K562 (cell line): ENCODE data around the gene COP1. TPM values are rescaled to one million over a fixed set of nuclear protein-coding genes. Genes with fewer than 3 reads are reported as not detected.

ENCODE experiments used
- ATAC-seq: fragments of 200-7000 bp; cut with Tn5 transposase; 3 replicates; pipeline ENCODE4 v1.9.1; 2020; ENCODE audit warnings: moderate library complexity
- BruUV-seq: library from RNA; stranded (reverse); fragments of 400-500 nt; replicated peaks from 2 replicates; lab custom pipeline; 2021; lab: Mats Ljungman, UMichigan
- CTCF ChIA-PET: fragments of 300-600 bp; formaldehyde crosslinking; extraction: SDS; loops from one replicate; lab custom pipeline; 2021; ENCODE audit warnings: low intra/inter-chr PET ratio; lab: Yijun Ruan, JAX
- POLR2A ChIA-PET: fragments of 300-600, 350-650 bp; sonication (Branson Sonifier 250); formaldehyde crosslinking; extraction: SDS; loops from one replicate; lab custom pipeline; 2021; ENCODE audit warnings: antibody characterized with exemption, inconsistent platforms; lab: Yijun Ruan, JAX
- DNase-seq, 4 experiments: peaks; one replicate each; pipeline versions ENCODE4 v3.0.0 to v3.0.0-alpha.2; 2011 to 2018; ENCODE audit warnings: low spot score in 3 of 4, mixed read lengths in 3 of 4; ENCODE audit errors: extremely low read depth in 1 of 4
- FAIRE-seq: peaks from 2 replicates; lab custom pipeline; 2011; peaks lifted over from hg19 to GRCh38; lab: Jason Lieb, UNC
- H2AFZ ChIP-seq: 2 replicates; pipeline ENCODE4 v1.6.0; 2011; ENCODE audit warnings: low read depth, low read length, control low read depth, inconsistent platforms
- H3K27ac ChIP-seq: fragments of 200-600 bp; 3 replicates; pipeline ENCODE4 v1.8.0; 2011; ENCODE audit warnings: low read depth, mild to moderate bottlenecking, control low read depth, inconsistent platforms, low read length, moderate library complexity, mixed read lengths; ENCODE audit errors: extremely low read depth
- H3K27me3 ChIP-seq, 2 experiments: fragments of 300-600 bp in 1 of 2; 2 replicates in 1 of 2; 3 replicates in 1 of 2; pipeline versions ENCODE4 v1.6.0 to v1.8.0; 2011; ENCODE audit warnings: inconsistent platforms in 2 of 2, low read length in 2 of 2, mild to moderate bottlenecking in 1 of 2, mixed read lengths in 1 of 2, moderate library complexity in 1 of 2; ENCODE audit not compliant: control insufficient read depth in 2 of 2, insufficient read depth in 2 of 2
- H3K36me3 ChIP-seq: fragments of 300-600 bp; 3 replicates; pipeline ENCODE4 v1.8.0; 2011; ENCODE audit warnings: mild to moderate bottlenecking, low read length, inconsistent platforms; ENCODE audit not compliant: control insufficient read depth, insufficient read depth
- H3K4me1 ChIP-seq, 2 experiments: fragments of 200-600 bp in 1 of 2; replicated peaks in 1 of 2; 2 replicates in 1 of 2; 3 replicates in 1 of 2; pipeline versions ENCODE4 v1.5.1 to v1.8.0; 2011; ENCODE audit warnings: inconsistent platforms in 2 of 2, low read length in 2 of 2, mild to moderate bottlenecking in 1 of 2, mixed read lengths in 1 of 2, moderate library complexity in 1 of 2; ENCODE audit not compliant: control insufficient read depth in 2 of 2, insufficient read depth in 2 of 2
- H3K4me2 ChIP-seq: 2 replicates; pipeline ENCODE4 v1.6.1; 2011; ENCODE audit warnings: low read length, control low read depth, inconsistent platforms, mixed read lengths; ENCODE audit not compliant: insufficient read depth
- H3K4me3 ChIP-seq: fragments of 200-600 bp; sonication (generic), shearing (Covaris generic); 2 replicates; pipeline ENCODE4 v1.5.1; 2016; ENCODE audit warnings: control low read depth, inconsistent platforms
- H3K79me2 ChIP-seq: fragments of 200-600 bp; 3 replicates; pipeline ENCODE4 v1.8.0; 2011; ENCODE audit warnings: low read length, inconsistent platforms; ENCODE audit not compliant: control insufficient read depth, insufficient read depth
- H3K9ac ChIP-seq, 2 experiments: 2 replicates each; pipeline versions ENCODE4 v1.6.0 to v1.6.1; 2011; ENCODE audit warnings: low read depth in 2 of 2, low read length in 2 of 2, control low read depth in 1 of 2, inconsistent platforms in 1 of 2, mild to moderate bottlenecking in 1 of 2, mixed read lengths in 1 of 2; ENCODE audit not compliant: insufficient read depth in 1 of 2
- H3K9me1 ChIP-seq: one replicate; pipeline ENCODE4 v1.6.0; 2011; ENCODE audit warnings: inconsistent platforms, mild to moderate bottlenecking, low read length, moderate library complexity; ENCODE audit not compliant: control insufficient read depth, insufficient read depth
- H3K9me3 ChIP-seq: replicated peaks from 2 replicates; pipeline ENCODE4 v1.5.1; 2011; ENCODE audit warnings: low read depth, low read length, inconsistent platforms; ENCODE audit not compliant: control insufficient read depth, insufficient read depth
- H4K20me1 ChIP-seq: replicated peaks from 2 replicates; pipeline ENCODE4 v1.6.1; 2011; ENCODE audit warnings: low read length, inconsistent platforms, mixed read lengths; ENCODE audit not compliant: control insufficient read depth, insufficient read depth
- JUND ChIP-seq, 2 experiments: IDR thresholded peaks; 2 replicates in 1 of 2; 3 replicates in 1 of 2; pipeline ENCODE4 v1.6.1; 2011; ENCODE audit warnings: borderline replicate concordance in 2 of 2, low read depth in 2 of 2, low read length in 2 of 2, improper control_type of control experiment in 1 of 2, missing biosample characterization in 1 of 2, missing genetic modification characterization in 1 of 2, missing genetic modification reagents in 1 of 2
- NFYB ChIP-seq: IDR thresholded peaks from 2 replicates; pipeline ENCODE4 v1.6.1; 2011; ENCODE audit warnings: mild to moderate bottlenecking, moderate library complexity; ENCODE audit not compliant: insufficient read length; ENCODE audit errors: extremely low read depth
- PHTF2 ChIP-seq: fragments of 250-450 bp; sonication (Bioruptor Pico); IDR thresholded peaks from 2 replicates; pipeline ENCODE4 v1.5.0; 2021; ENCODE audit warnings: mild to moderate bottlenecking
- POLR2AphosphoS5 ChIP-seq: IDR thresholded peaks from 2 replicates; pipeline ENCODE4 v1.6.1; 2011; ENCODE audit warnings: mild to moderate bottlenecking, low read depth, low read length, moderate library complexity; ENCODE audit not compliant: control insufficient read depth, insufficient read depth
- SP1 ChIP-seq: sonication (generic); formaldehyde crosslinking; IDR thresholded peaks from 2 replicates; pipeline ENCODE4 v1.8.1; 2022; ENCODE audit warnings: mild to moderate bottlenecking, missing genetic modification reagents
- WGBS: fragments of 100-300 bp; shearing (Covaris generic); methylation state at CpG from one replicate; pipeline ENCODE4 v1.1.6; 2016; ENCODE audit warnings: low coverage, mixed read lengths; ENCODE audit not compliant: insufficient coverage; ENCODE audit errors: missing lambda C conversion rate; 5-methylcytosine and 5-hydroxymethylcytosine counted together
- in situ Hi-C: fragments of 300-500 bp; cut with MboI; formaldehyde crosslinking; loops from 4 replicates; pipeline ENCODE4 v1.15.0; 2018; ENCODE audit warnings: inconsistent platforms, mixed read lengths
- intact Hi-C: fragments of 100-400 bp; cut with micrococcal nuclease; formaldehyde crosslinking; loops from 2 replicates; pipeline ENCODE4 v1.14.2; 2022
- polyA plus RNA-seq, 8 experiments: library from polyadenylated mRNA; depleted of rRNA in 4 of 8; stranded (reverse) in 5 of 8; unstranded in 3 of 8; fragments of >200 nt; fragmentation: Nextera tagmentation in 2 of 8; fragmentation: Illumina TruSeq in 1 of 8; extraction: Ambion mirVana in 2 of 8; extraction: Trizol in 1 of 8; gene quantifications; 2 replicates each; pipeline versions ENCODE4 v1.2.1 to v1.2.3, GENCODE V29; 2011 to 2014; ENCODE audit warnings: inconsistent platforms in 1 of 8, missing spikeins in 1 of 8
- total RNA-seq, 7 experiments: library from RNA; depleted of rRNA in 6 of 7; stranded (reverse); fragments of >200 nt in 6 of 7; fragmentation: Illumina TruSeq in 2 of 7; extraction: Trizol in 2 of 7; gene quantifications; 2 replicates each; pipeline versions ENCODE4 v1.2.1 to v1.2.3, GENCODE V29; 2011 to 2021; ENCODE audit warnings: low replicate concordance in 1 of 7

Gene COP1
- total and polyA plus RNA-seq, 9 of the 15 experiments (the other 6 are each of a cell fraction or from before 2014, with no cell fraction given) = 25.8 to 77.7 (median 58.6) TPM

DNA sequence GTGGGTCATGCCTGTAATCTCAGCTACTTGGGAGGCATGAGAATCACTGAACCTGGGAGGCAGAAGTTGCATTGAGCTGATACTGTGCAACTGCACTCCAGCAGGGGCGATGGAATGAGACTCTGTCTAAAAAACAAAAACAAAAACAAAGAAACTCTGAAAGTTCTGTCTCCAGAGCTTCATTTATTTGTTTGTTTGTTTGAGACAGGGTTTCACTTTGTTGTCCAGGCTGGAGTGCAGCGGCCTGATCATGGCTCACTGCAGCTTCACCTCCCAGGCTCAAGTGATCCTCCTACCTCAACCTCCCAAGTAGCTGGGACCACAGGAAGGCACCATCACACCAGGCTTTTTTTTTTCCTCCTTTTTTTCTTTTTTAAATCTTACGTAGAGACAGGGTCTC, 271.9 kb downstream of the COP1 start:
- TF ChIP-seq SP1 (CRISPR knock-in tag) (no peak), JUND (IDR thresholded peaks at IDR 0.05; ENCODE audit: borderline replicate concordance, low read depth, low read length) (no peak), JUND (tag; IDR thresholded peaks at IDR 0.05; ENCODE audit: borderline replicate concordance, low read depth, low read length) (no peak)
- H3K4me3 ChIP-seq = no peak overlapping the region
- DNase-seq (no peak), FAIRE-seq (no peak), ATAC-seq (no peak; the same call in 2 of the 3 replicates)
- no peak overlapping the region for H3K27ac ChIP-seq
- H3K79me2 ChIP-seq = no peaks in the 10 kb centered on the region
- no peak overlapping the region for H2AFZ ChIP-seq
- no peak overlapping the region for H3K4me2 ChIP-seq
- H3K4me1 ChIP-seq = no peaks in the 10 kb centered on the region
- BruUV-seq = no TSS peak
- 91% methylated on average over 3 of the region's 3 CpGs for WGBS
- ChIA-PET CTCF (no interaction called here), POLR2A (interaction anchor here (0.7 kb wide), 1 partner anchor 804 kb away, joined by 7 read pairs; no protein-coding TSS in a partner anchor)
- H4K20me1 ChIP-seq = no peaks in the 10 kb centered on the region
- no peaks in the 10 kb centered on the region for H3K9me3 ChIP-seq
- H3K27me3 ChIP-seq = no peaks in the 10 kb centered on the region
- peaks cover 7% of the 10 kb centered on the region; the same call in 2 of the 3 replicates for H3K36me3 ChIP-seq
- intact Hi-C loops (no loop called here), in situ Hi-C loops (no loop called here)
- H3K9me1 ChIP-seq = no peaks in the 10 kb centered on the region
- no peak overlapping the region for H3K9ac ChIP-seq

DNA sequence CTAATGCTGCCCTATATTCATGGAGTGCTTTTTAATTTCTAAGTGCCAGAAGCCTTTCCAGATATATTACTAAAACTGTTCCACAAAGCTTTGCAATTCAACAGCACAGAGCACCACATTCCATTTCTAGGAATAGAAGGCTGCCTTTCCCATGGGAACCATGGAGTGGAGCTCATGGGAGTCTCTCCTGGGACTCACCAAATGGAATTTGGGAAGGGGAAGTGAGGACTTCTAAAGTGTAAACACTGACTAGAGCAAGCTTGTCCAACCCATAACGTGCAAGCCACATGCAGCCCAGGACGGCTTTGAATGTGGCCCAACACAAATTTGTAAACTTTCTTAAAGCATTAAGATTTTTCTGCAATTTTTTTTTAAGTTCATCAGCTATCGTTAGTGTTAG, 273.3 kb downstream of the COP1 start:
- in situ Hi-C loops = no loop called here
- no peak for ATAC-seq
- no peak for DNase-seq
- Histone ChIP-seq H4K20me1 (no peaks in the 10 kb centered on the region), H3K9me1 (no peaks in the 10 kb centered on the region), H3K4me1 (no peaks in the 10 kb centered on the region), H3K79me2 (no peaks in the 10 kb centered on the region), H3K4me3 (no peak overlapping the region), H3K27ac (no peak overlapping the region), H3K9ac (no peak overlapping the region), H3K4me2 (no peak overlapping the region), H3K27me3 (no peaks in the 10 kb centered on the region), H3K9me3 (no peaks in the 10 kb centered on the region), H3K36me3 (no peaks in the 10 kb centered on the region), H2AFZ (no peak overlapping the region)
- WGBS = 76% methylated on average over 3 of the region's 3 CpGs
- BruUV-seq = no TSS peak
- intact Hi-C loops = no loop called here
- no peak for FAIRE-seq
- CTCF ChIA-PET = no interaction called here
- no peak for TF ChIP-seq NFYB
- TF ChIP-seq PHTF2 (CRISPR knock-in tag) = no peak
- TF ChIP-seq POLR2AphosphoS5 = no peak
- POLR2A ChIA-PET = interaction anchor here (0.6 to 0.9 kb wide), 4 partner anchors 11 to 274 kb away, joined by 3 read pairs; no protein-coding TSS in a partner anchor
